Measurements from ENCODE around the gene S1PR5.

S1PR5 gene

GRCh38 chr19:10499550-10500246 lies 17.5 kb downstream of the S1PR5 start:
- no peak for TF ChIP-seq CTCF (IDR thresholded peaks at IDR 0.05; ENCODE audit: low read depth, low read length)
- no peak overlapping the region for H3K4me3 ChIP-seq (ENCODE audit: low read depth, low read length)
- peak; percentile 34 for DNase-seq
- H3K9me3 ChIP-seq: no peaks in the 10 kb centered on the region
- no peaks in the 10 kb centered on the region for H3K4me1 ChIP-seq
- peaks cover 53% of the 10 kb centered on the region for H3K36me3 ChIP-seq
- no peaks in the 10 kb centered on the region for H3K27me3 ChIP-seq

- no peaks in the 10 kb centered on the region for H3K27me3 ChIP-seq
- H3K4me1 ChIP-seq: no peaks in the 10 kb centered on the region
- no peaks in the 10 kb centered on the region for H3K9me3 ChIP-seq
- TF ChIP-seq CTCF (IDR thresholded peaks at IDR 0.05; ENCODE audit: low read depth, low read length): no peak
- H3K36me3 ChIP-seq: peaks cover 58% of the 10 kb centered on the region
- no peak overlapping the region for H3K4me3 ChIP-seq (ENCODE audit: low read depth, low read length)
- DNase-seq: no peak
Observed at GRCh38 chr19:10497371-10497770, 19.9 kb downstream of the S1PR5 start.

- DNase-seq: no peak
- Histone ChIP-seq H3K27me3 (no peaks in the 10 kb centered on the region), H3K4me3 (ENCODE audit: low read depth, low read length) (no peak overlapping the region), H3K36me3 (peaks cover 70% of the 10 kb centered on the region), H3K9me3 (no peaks in the 10 kb centered on the region), H3K4me1 (no peaks in the 10 kb centered on the region)
- TF ChIP-seq CTCF (IDR thresholded peaks at IDR 0.05; ENCODE audit: low read depth, low read length): no peak
Observed at GRCh38 chr19:10491472-10492047, 25.7 kb downstream of the S1PR5 start.

GRCh38 chr19:10486551-10486950 lies 30.7 kb downstream of the S1PR5 start:
- TF ChIP-seq CTCF (IDR thresholded peaks at IDR 0.05; ENCODE audit: low read depth, low read length): no peak
- Histone ChIP-seq H3K4me1 (no peaks in the 10 kb centered on the region), H3K4me3 (ENCODE audit: low read depth, low read length) (no peak overlapping the region), H3K36me3 (peaks cover 51% of the 10 kb centered on the region), H3K9me3 (no peaks in the 10 kb centered on the region), H3K27me3 (no peaks in the 10 kb centered on the region)
- DNase-seq: no peak

DNA sequence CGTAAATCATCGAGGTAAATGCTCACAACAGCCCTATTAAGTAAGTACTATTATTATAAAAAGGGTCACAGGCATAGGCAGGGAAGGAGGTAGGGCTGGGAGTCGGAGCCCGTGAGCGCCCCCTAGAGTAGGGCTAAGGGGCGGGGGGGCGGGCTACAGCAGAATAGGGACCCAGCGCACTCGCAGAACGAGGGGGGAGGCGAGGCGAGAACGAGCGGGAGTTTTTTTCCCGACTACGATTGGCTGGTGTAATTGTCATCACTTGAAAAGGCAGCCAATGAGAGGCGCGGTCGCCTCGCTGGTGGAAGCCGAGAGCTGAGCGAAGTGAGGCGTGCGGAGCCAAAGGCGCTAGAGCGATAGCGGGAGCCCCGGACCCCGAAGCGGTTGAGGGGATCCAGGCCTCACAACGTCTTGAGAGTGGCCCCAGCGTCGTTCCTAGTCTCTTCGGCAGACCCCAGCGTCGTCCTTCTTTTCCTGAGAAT lies 38.3 kb downstream of the S1PR5 start:
- no peak overlapping the region for H3K4me3 ChIP-seq (ENCODE audit: low read depth, low read length)
- TF ChIP-seq CTCF (IDR thresholded peaks at IDR 0.05; ENCODE audit: low read depth, low read length): peak; percentile 29

GRCh38 chr19:10478476-10478875 lies 38.8 kb downstream of the S1PR5 start:
- no peak for TF ChIP-seq CTCF (IDR thresholded peaks at IDR 0.05; ENCODE audit: low read depth, low read length)
- no peaks in the 10 kb centered on the region for H3K27me3 ChIP-seq
- no peaks in the 10 kb centered on the region for H3K36me3 ChIP-seq
- H3K9me3 ChIP-seq: no peaks in the 10 kb centered on the region
- DNase-seq: no peak
- peaks cover 3% of the 10 kb centered on the region for H3K4me1 ChIP-seq
- no peak overlapping the region for H3K4me3 ChIP-seq (ENCODE audit: low read depth, low read length)

More for the DNA sequence above, 38.3 kb downstream of the S1PR5 start:
- peaks cover 3% of the 10 kb centered on the region for H3K4me1 ChIP-seq
- no peaks in the 10 kb centered on the region for H3K36me3 ChIP-seq
- H3K9me3 ChIP-seq: no peaks in the 10 kb centered on the region
- H3K27me3 ChIP-seq: no peaks in the 10 kb centered on the region
- DNase-seq: peak; percentile 78

Measured in BE2C (cell line).